Right lobe of liver (tissue), 4 donors: Measurements from ENCODE around the gene EMX1.

Experiments
- POLR2A ChIP-seq: fragments of 450-650 bp; IDR thresholded peaks from one replicate; pipeline ENCODE4 v1.6.1; 2017; ENCODE audit warnings: antibody characterized with exemption, mild to moderate bottlenecking
- TF ChIP-seq, protein P1 (sequence below), 4 donors: fragments of 200-600 bp in 3 of 4; fragments of 450-650 bp in 1 of 4; IDR thresholded peaks; one replicate each; pipeline versions ENCODE4 v1.5.1 to v1.8.0; 2016 to 2022; ENCODE audit warnings: antibody characterized with exemption in 4 of 4, mild to moderate bottlenecking in 2 of 4
- donor health status: DM: no; HTN: no; CAD: no.
- donor health status: DM: no; HTN: no; CAD: no.
- donor health status: DM: no; HTN: yes; CAD: no.

DNA sequence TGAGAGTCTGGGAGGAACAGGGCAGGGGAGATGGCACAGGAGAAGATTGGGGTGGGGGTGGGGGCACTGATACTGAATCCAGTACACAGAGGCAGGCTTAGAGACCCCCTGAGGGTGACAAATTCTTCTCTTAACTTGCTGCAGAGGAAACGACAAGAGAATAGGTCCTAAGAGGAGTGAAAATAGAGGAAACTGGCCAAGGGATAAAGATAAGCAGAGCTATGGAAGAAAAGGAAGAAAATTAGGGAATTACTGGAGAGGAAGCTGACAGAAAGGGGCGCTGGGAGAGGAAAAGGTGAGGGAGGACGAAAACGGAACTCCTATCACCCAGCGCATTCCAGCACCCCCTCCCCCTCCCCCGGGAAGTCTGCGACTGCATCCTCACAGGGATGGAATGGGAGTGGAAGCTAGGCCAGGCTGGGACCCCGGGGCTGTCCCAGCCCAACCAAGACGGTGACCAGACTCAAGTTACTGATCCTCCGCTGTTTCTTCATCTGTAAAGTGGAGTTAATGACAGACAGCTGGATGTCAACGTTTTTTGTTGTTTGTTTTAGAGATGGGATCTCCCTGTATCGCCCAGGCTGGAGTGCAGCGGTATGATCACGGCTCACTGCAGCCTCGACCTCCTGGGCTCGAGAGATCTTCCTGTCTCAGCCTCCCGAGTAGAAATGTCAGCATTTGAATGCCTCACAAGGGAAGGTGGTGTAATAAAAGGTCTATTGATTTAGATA is 2.6 kb upstream of the EMX1 start:
- TF ChIP-seq, protein P1, sequence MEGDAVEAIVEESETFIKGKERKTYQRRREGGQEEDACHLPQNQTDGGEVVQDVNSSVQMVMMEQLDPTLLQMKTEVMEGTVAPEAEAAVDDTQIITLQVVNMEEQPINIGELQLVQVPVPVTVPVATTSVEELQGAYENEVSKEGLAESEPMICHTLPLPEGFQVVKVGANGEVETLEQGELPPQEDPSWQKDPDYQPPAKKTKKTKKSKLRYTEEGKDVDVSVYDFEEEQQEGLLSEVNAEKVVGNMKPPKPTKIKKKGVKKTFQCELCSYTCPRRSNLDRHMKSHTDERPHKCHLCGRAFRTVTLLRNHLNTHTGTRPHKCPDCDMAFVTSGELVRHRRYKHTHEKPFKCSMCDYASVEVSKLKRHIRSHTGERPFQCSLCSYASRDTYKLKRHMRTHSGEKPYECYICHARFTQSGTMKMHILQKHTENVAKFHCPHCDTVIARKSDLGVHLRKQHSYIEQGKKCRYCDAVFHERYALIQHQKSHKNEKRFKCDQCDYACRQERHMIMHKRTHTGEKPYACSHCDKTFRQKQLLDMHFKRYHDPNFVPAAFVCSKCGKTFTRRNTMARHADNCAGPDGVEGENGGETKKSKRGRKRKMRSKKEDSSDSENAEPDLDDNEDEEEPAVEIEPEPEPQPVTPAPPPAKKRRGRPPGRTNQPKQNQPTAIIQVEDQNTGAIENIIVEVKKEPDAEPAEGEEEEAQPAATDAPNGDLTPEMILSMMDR (IDR thresholded peaks at IDR 0.05), result no peak
- no peak for TF ChIP-seq POLR2A
